C4-2B (cell line): ENCODE data around the gene INSR.

Experiments used
- ZFX ChIP-seq: fragments of 450-650 bp; IDR thresholded peaks from 2 replicates; pipeline ENCODE4 v1.6.1; 2017
- TF ChIP-seq, protein P1 (sequence below): fragments of 450-650 bp; conservative IDR thresholded peaks from 2 replicates; pipeline ENCODE4 v1.5.1; 2017; ENCODE audit warnings: mild to moderate bottlenecking

- TF ChIP-seq, protein P1, sequence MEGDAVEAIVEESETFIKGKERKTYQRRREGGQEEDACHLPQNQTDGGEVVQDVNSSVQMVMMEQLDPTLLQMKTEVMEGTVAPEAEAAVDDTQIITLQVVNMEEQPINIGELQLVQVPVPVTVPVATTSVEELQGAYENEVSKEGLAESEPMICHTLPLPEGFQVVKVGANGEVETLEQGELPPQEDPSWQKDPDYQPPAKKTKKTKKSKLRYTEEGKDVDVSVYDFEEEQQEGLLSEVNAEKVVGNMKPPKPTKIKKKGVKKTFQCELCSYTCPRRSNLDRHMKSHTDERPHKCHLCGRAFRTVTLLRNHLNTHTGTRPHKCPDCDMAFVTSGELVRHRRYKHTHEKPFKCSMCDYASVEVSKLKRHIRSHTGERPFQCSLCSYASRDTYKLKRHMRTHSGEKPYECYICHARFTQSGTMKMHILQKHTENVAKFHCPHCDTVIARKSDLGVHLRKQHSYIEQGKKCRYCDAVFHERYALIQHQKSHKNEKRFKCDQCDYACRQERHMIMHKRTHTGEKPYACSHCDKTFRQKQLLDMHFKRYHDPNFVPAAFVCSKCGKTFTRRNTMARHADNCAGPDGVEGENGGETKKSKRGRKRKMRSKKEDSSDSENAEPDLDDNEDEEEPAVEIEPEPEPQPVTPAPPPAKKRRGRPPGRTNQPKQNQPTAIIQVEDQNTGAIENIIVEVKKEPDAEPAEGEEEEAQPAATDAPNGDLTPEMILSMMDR = no peak
- no peak for TF ChIP-seq ZFX
Measured at GRCh38 chr19:7292352-7292949, 1.8 kb downstream of the INSR start.
